HG03432 (cell line): ENCODE results near the gene CACNA1H.

Source experiments
- ATAC-seq: cut with Tn5 transposase; IDR thresholded peaks from one replicate; pipeline ENCODE4 v1.9.1; 2021; ENCODE audit warnings: mild to moderate bottlenecking, moderate library complexity; ENCODE audit not compliant: unreplicated experiment

The CACNA1H gene

GRCh38 chr16:1156055-1156982 lies 3.4 kb downstream of the CACNA1H start:
- no peak for ATAC-seq

- no peak for ATAC-seq
Observed at GRCh38 chr16:1156983-1157638, 4.2 kb downstream of the CACNA1H start.

GRCh38 chr16:1157639-1158455 lies 4.9 kb downstream of the CACNA1H start:
- no peak for ATAC-seq

- no peak for ATAC-seq
Observed at GRCh38 chr16:1158456-1159324, 5.8 kb downstream of the CACNA1H start.

GRCh38 chr16:1159325-1159972 lies 6.5 kb downstream of the CACNA1H start:
- no peak for ATAC-seq

GRCh38 chr16:1159973-1160772 lies 7.3 kb downstream of the CACNA1H start:
- no peak for ATAC-seq

- no peak for ATAC-seq
Observed at GRCh38 chr16:1160773-1161348, 8.0 kb downstream of the CACNA1H start.

- ATAC-seq: no peak
Observed at GRCh38 chr16:1162701-1163566, 10.0 kb downstream of the CACNA1H start.

GRCh38 chr16:1163567-1164055 lies 10.7 kb downstream of the CACNA1H start:
- no peak for ATAC-seq

GRCh38 chr16:1164382-1164781 lies 11.5 kb downstream of the CACNA1H start:
- ATAC-seq: no peak

- no peak for ATAC-seq
Observed at GRCh38 chr16:1164975-1165374, 12.1 kb downstream of the CACNA1H start.

- ATAC-seq: no peak
Observed at GRCh38 chr16:1165511-1165910, 12.6 kb downstream of the CACNA1H start.

GRCh38 chr16:1167276-1168107 lies 14.6 kb downstream of the CACNA1H start:
- ATAC-seq: no peak

GRCh38 chr16:1168837-1169236 lies 15.9 kb downstream of the CACNA1H start:
- no peak for ATAC-seq

GRCh38 chr16:1169285-1170075 lies 16.6 kb downstream of the CACNA1H start:
- no peak for ATAC-seq

GRCh38 chr16:1170076-1170418 lies 17.1 kb downstream of the CACNA1H start:
- ATAC-seq: no peak
